Muscle layer of colon (tissue), 2 donors: ENCODE results near the gene ZNF3.

Source experiments
- H3K27ac ChIP-seq: one replicate; pipeline ENCODE4 v1.7.0; 2013; ENCODE audit warnings: low read depth, mild to moderate bottlenecking, low read length, moderate library complexity
- H3K27me3 ChIP-seq, 2 donors: one replicate each; pipeline ENCODE4 v1.7.0; 2013; ENCODE audit warnings: low read length in 2 of 2, mild to moderate bottlenecking in 2 of 2; ENCODE audit not compliant: insufficient read depth in 2 of 2, control insufficient read depth in 1 of 2
- H3K36me3 ChIP-seq: one replicate; pipeline ENCODE4 v1.7.0; 2013; ENCODE audit warnings: mild to moderate bottlenecking, low read length; ENCODE audit not compliant: insufficient read depth
- H3K4me1 ChIP-seq: one replicate; pipeline ENCODE4 v1.7.0; 2013; ENCODE audit warnings: mild to moderate bottlenecking, low read length; ENCODE audit not compliant: insufficient read depth
- H3K4me3 ChIP-seq, 2 donors: one replicate each; pipeline ENCODE4 v1.7.0; 2013; ENCODE audit warnings: low read length in 2 of 2, low read depth in 1 of 2, mild to moderate bottlenecking in 1 of 2, moderate library complexity in 1 of 2
- H3K9ac ChIP-seq: one replicate; pipeline ENCODE4 v1.7.0; 2013; ENCODE audit warnings: low read length
- H3K9me3 ChIP-seq: one replicate; pipeline ENCODE4 v1.7.0; 2013; ENCODE audit warnings: mild to moderate bottlenecking, low read length
- donor health status: abdominal sarcoma.
- donor health status: Adenocarcinoma of cecum.

The ZNF3 gene

GRCh38 chr7:100106633-100107032 is 25.1 kb upstream of the ZNF3 start:
- Histone ChIP-seq H3K9me3 (no peaks in the 10 kb centered on the region), H3K4me3 (no peak overlapping the region), H3K4me1 (peaks cover 7% of the 10 kb centered on the region), H3K27me3 (no peaks in the 10 kb centered on the region), H3K27ac (no peak overlapping the region), H3K36me3 (peaks cover 61% of the 10 kb centered on the region), H3K9ac (no peak overlapping the region)

- Histone ChIP-seq H3K9ac (no peak overlapping the region), H3K27ac (no peak overlapping the region), H3K9me3 (no peaks in the 10 kb centered on the region), H3K4me1 (peaks cover 7% of the 10 kb centered on the region), H3K36me3 (peaks cover 51% of the 10 kb centered on the region), H3K27me3 (no peaks in the 10 kb centered on the region), H3K4me3 (no peak overlapping the region)
Measured at GRCh38 chr7:100105534-100105933, 24.0 kb upstream of the ZNF3 start.

GRCh38 chr7:100102950-100103840 is 21.7 kb upstream of the ZNF3 start:
- Histone ChIP-seq H3K9ac (no peak overlapping the region), H3K4me1 (peaks cover 20% of the 10 kb centered on the region), H3K9me3 (no peaks in the 10 kb centered on the region), H3K36me3 (peaks cover 57% of the 10 kb centered on the region), H3K27ac (no peak overlapping the region), H3K4me3 (no peak overlapping the region), H3K27me3 (no peaks in the 10 kb centered on the region)

- Histone ChIP-seq H3K9me3 (no peaks in the 10 kb centered on the region), H3K4me3 (peak within 1 kb of the TSS; percentile 82 to 90), H3K36me3 (peaks cover 56% of the 10 kb centered on the region), H3K9ac (peak within 1 kb of the TSS; percentile 31), H3K27ac (peak within 1 kb of the TSS; percentile 91), H3K27me3 (no peaks in the 10 kb centered on the region), H3K4me1 (peaks cover 20% of the 10 kb centered on the region)
Measured at GRCh38 chr7:100101016-100101862, 19.7 kb upstream of the ZNF3 start, which contains the start of the genes AP4M1 and MCM7. TSS of gene AP4M1 (plus strand) at chr7:100101643. CDS start at chr7:100101715, 72 bp downstream. TSS of gene MCM7 (minus strand) at chr7:100101397. CDS start at chr7:100101294, 103 bp downstream.

GRCh38 chr7:100100420-100101015 is 19.0 kb upstream of the ZNF3 start:
- no peaks in the 10 kb centered on the region for H3K9me3 ChIP-seq

GRCh38 chr7:100099452-100099851 is 17.9 kb upstream of the ZNF3 start:
- H3K4me1 ChIP-seq: peaks cover 20% of the 10 kb centered on the region
- peak overlapping the region; percentile 76 for H3K27ac ChIP-seq
- H3K27me3 ChIP-seq: no peaks in the 10 kb centered on the region
- H3K9me3 ChIP-seq: no peaks in the 10 kb centered on the region
- H3K9ac ChIP-seq: peak overlapping the region; percentile 31
- H3K36me3 ChIP-seq: peaks cover 66% of the 10 kb centered on the region
- H3K4me3 ChIP-seq: peak overlapping the region; percentile 82 to 90

More at GRCh38 chr7:100100420-100101015, 19.0 kb upstream of the ZNF3 start:
- Histone ChIP-seq H3K4me3 (peak overlapping the region; percentile 82 to 90), H3K36me3 (peaks cover 57% of the 10 kb centered on the region), H3K27me3 (no peaks in the 10 kb centered on the region), H3K27ac (peak overlapping the region; percentile 76), H3K9ac (peak overlapping the region; percentile 31), H3K4me1 (peaks cover 20% of the 10 kb centered on the region)

GRCh38 chr7:100098913-100099312 is 17.4 kb upstream of the ZNF3 start:
- peaks cover 20% of the 10 kb centered on the region for H3K4me1 ChIP-seq
- no peaks in the 10 kb centered on the region for H3K9me3 ChIP-seq
- no peak overlapping the region for H3K9ac ChIP-seq
- peaks cover 67% of the 10 kb centered on the region for H3K36me3 ChIP-seq
- no peak overlapping the region for H3K4me3 ChIP-seq
- H3K27ac ChIP-seq: no peak overlapping the region
- H3K27me3 ChIP-seq: no peaks in the 10 kb centered on the region

- Histone ChIP-seq H3K27ac (no peak overlapping the region), H3K9me3 (no peaks in the 10 kb centered on the region), H3K27me3 (no peaks in the 10 kb centered on the region), H3K9ac (no peak overlapping the region), H3K36me3 (peaks cover 87% of the 10 kb centered on the region), H3K4me3 (no peak overlapping the region), H3K4me1 (peaks cover 13% of the 10 kb centered on the region)
Measured at GRCh38 chr7:100095704-100096103, 14.2 kb upstream of the ZNF3 start.

GRCh38 chr7:100095289-100095688 is 13.8 kb upstream of the ZNF3 start:
- H3K36me3 ChIP-seq: peaks cover 91% of the 10 kb centered on the region

GRCh38 chr7:100093925-100094486 is 12.5 kb upstream of the ZNF3 start:
- Histone ChIP-seq H3K36me3 (peaks cover 86% of the 10 kb centered on the region), H3K9me3 (no peaks in the 10 kb centered on the region), H3K27me3 (no peaks in the 10 kb centered on the region), H3K4me3 (no peak overlapping the region), H3K4me1 (peaks cover 11% of the 10 kb centered on the region), H3K9ac (no peak overlapping the region), H3K27ac (no peak overlapping the region)

More at GRCh38 chr7:100095289-100095688, 13.8 kb upstream of the ZNF3 start:
- H3K27me3 ChIP-seq: no peaks in the 10 kb centered on the region
- H3K9me3 ChIP-seq: no peaks in the 10 kb centered on the region
- H3K4me1 ChIP-seq: peaks cover 13% of the 10 kb centered on the region
- no peak overlapping the region for H3K9ac ChIP-seq
- H3K4me3 ChIP-seq: no peak overlapping the region
- no peak overlapping the region for H3K27ac ChIP-seq
